Stimulated activated CD8-positive, alpha-beta memory T cell treated with anti-CD3 and anti-CD28 coated beads, Interleukin-12 subunit alpha, Interleukin-12 subunit beta, amount 100 ng/mL, for 24 hours (primary cell): Measurements from ENCODE around the gene KCNB1.

Source experiments
- DNase-seq: peaks from one replicate; pipeline ENCODE4 v3.0.0-alpha.2; 2020; ENCODE audit errors: extremely low read depth

Gene KCNB1

GRCh38 chr20:49482621-49483017, at the start of gene KCNB1:
Gene KCNB1 (minus strand): TSS chr20:49482668. CDS start chr20:49482480, 188 bp downstream.
- no peak for DNase-seq

GRCh38 chr20:49529470-49529869, 47.0 kb upstream of the KCNB1 start:
- DNase-seq, result no peak

- DNase-seq, result no peak
Measured at GRCh38 chr20:49526568-49526967, 44.1 kb upstream of the KCNB1 start.

GRCh38 chr20:49526056-49526455, 43.6 kb upstream of the KCNB1 start:
- DNase-seq, result no peak

- no peak for DNase-seq
Measured at GRCh38 chr20:49523767-49524360, 41.4 kb upstream of the KCNB1 start.

GRCh38 chr20:49521356-49521755, 38.9 kb upstream of the KCNB1 start:
- no peak for DNase-seq

- DNase-seq, result no peak
Measured at GRCh38 chr20:49519777-49520359, 37.4 kb upstream of the KCNB1 start.

- DNase-seq, result no peak
Measured at GRCh38 chr20:49519212-49519712, 36.8 kb upstream of the KCNB1 start.

GRCh38 chr20:49518576-49518975, 36.1 kb upstream of the KCNB1 start:
- no peak for DNase-seq

GRCh38 chr20:49517805-49518100, 35.3 kb upstream of the KCNB1 start:
- no peak for DNase-seq

- DNase-seq, result no peak
Measured at GRCh38 chr20:49516916-49517804, 34.7 kb upstream of the KCNB1 start.

GRCh38 chr20:49515586-49515985, 33.1 kb upstream of the KCNB1 start:
- DNase-seq, result no peak

GRCh38 chr20:49513517-49513916, 31.0 kb upstream of the KCNB1 start:
- DNase-seq, result no peak

- DNase-seq, result no peak
Measured at GRCh38 chr20:49513009-49513408, 30.5 kb upstream of the KCNB1 start.

GRCh38 chr20:49511788-49512525, 29.5 kb upstream of the KCNB1 start:
- no peak for DNase-seq

- DNase-seq, result no peak
Measured at GRCh38 chr20:49510562-49511122, 28.2 kb upstream of the KCNB1 start.

- no peak for DNase-seq
Measured at GRCh38 chr20:49508435-49509199, 26.1 kb upstream of the KCNB1 start.

GRCh38 chr20:49507741-49508434, 25.4 kb upstream of the KCNB1 start:
- no peak for DNase-seq

GRCh38 chr20:49505518-49505917, 23.1 kb upstream of the KCNB1 start:
- DNase-seq, result no peak

- DNase-seq, result no peak
Measured at GRCh38 chr20:49503176-49503575, 20.7 kb upstream of the KCNB1 start.

GRCh38 chr20:49501917-49502316, 19.4 kb upstream of the KCNB1 start:
- DNase-seq, result no peak
